Measurements from ENCODE around the gene NPDC1. TPM values are rescaled to one million over a fixed set of nuclear protein-coding genes. Genes with fewer than 3 reads are reported as not detected.

NPDC1 gene
- total RNA-seq, 1 donor from 2014 or later, result 61.1 TPM

DNA sequence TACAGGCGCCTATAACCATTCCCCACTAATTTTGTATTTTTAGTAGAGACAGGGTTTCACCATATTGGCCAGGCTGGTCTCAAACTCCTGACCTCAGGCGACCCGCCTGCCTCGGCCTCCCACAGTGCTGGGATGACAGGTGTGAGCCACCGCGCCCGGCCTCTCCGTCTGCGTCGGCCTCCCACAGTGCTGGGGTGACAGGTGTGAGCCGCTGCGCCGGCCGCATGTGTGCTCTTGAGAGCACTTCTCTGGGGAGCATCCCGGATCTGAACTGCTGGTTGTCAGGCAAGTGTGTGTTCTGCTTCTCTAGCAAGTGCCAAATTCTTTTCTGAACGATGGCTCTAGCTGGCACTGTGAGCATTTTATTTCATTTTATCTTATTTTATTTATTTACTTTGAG is 11.6 kb upstream of the NPDC1 start:
- Mint-ChIP-seq H3K27me3 (ENCODE audit: low read depth) (peaks cover 57% of the 10 kb centered on the region), H3K4me3 (no peak overlapping the region), H3K27ac (ENCODE audit: unreplicated experiment) (no peak overlapping the region), H3K4me1 (no peaks in the 10 kb centered on the region), H3K36me3 (ENCODE audit: low read depth) (no peaks in the 10 kb centered on the region), H3K9me3 (no peaks in the 10 kb centered on the region)
- DNase-seq (ENCODE audit: low read depth, low spot score), result no peak
- TF ChIP-seq, protein P1, sequence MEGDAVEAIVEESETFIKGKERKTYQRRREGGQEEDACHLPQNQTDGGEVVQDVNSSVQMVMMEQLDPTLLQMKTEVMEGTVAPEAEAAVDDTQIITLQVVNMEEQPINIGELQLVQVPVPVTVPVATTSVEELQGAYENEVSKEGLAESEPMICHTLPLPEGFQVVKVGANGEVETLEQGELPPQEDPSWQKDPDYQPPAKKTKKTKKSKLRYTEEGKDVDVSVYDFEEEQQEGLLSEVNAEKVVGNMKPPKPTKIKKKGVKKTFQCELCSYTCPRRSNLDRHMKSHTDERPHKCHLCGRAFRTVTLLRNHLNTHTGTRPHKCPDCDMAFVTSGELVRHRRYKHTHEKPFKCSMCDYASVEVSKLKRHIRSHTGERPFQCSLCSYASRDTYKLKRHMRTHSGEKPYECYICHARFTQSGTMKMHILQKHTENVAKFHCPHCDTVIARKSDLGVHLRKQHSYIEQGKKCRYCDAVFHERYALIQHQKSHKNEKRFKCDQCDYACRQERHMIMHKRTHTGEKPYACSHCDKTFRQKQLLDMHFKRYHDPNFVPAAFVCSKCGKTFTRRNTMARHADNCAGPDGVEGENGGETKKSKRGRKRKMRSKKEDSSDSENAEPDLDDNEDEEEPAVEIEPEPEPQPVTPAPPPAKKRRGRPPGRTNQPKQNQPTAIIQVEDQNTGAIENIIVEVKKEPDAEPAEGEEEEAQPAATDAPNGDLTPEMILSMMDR (conservative IDR thresholded peaks at IDR 0.05), result no peak

DNA sequence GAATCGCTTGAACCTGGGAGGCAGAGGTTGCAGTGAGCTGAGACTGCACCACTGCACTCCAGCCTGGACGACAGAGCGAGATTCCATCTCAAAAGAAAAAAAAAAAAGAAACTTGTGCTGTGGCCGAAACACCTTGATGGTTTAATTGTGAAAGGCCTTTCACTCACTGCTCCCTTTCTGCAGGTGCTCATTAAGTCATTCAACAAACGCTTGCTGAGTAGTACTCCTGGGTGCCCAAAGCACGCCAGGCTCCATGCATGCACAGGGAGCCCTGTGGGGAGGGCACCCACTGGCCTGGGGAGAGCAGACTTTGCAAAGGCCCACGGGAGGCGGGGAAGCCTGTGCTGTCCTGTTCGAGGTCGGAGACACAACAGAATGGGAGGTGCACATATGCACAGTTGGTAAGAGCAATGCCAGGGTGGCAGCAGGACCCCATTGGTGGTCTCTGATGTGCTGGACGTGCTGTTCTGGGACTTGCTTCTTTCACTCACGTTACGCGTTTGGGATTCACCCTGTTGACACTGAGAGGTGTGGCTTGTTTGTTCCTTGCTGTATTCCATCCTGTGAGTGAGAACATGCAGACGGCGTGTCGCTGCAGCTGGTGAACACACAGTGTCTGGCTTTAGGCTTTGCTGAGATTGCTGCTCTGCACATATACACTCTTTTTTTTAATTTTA is 10.9 kb upstream of the NPDC1 start:
- Mint-ChIP-seq H3K27ac (ENCODE audit: unreplicated experiment) (no peak overlapping the region), H3K27me3 (ENCODE audit: low read depth) (peaks cover 64% of the 10 kb centered on the region)

DNA sequence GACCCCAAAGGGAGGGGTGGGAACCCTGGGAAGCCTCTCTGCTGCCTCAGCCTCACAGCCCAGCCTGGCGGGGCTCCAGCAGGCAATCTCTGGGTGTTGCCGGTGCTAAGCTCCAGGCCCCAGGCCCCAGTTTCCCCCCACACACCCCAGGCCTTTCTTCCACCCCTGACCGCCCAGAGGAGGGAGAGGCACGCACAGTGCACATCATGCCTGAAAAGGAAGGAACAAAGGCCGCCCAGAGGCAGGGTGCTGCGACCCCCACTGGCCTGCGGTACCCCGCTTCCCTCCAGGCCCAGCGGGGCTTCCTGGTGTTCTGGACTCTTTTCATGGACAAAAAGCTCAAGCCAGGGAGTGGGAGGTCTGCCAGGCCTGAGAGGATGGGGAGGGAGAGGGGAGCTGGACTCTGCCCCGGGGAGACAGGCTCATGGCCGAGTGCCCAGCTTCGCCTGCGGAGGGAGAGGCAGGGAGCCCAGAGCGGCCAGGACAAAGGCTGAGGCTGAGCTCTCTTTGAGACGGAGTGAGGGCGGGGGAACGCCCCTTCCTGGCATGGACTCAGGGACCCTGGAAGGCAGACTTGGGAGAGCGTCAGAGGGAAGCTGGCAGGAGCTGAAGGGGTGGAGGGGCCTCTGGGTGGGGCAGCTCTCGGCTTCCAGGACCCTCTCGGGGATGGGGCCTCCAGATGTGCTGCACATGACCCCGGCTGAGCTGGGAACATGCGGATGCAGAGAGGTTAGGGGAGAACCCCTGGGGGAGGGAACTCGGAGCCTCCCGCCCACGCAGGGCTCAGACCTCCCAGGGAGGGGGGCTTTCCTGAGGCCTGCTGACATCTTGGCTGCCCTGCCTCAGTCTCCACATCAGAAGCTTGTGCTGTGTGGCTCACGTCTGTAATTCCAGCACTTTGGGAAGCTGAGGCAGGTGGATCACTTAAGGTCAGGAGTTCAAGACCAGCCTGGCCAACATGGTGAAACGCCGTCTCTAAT is 9.7 kb upstream of the NPDC1 start:
- H3K4me3 Mint-ChIP-seq, result no peak overlapping the region
- no peaks in the 10 kb centered on the region for H3K36me3 Mint-ChIP-seq (ENCODE audit: low read depth)
- no peak for DNase-seq (ENCODE audit: low read depth, low spot score)
- H3K4me1 Mint-ChIP-seq, result no peaks in the 10 kb centered on the region
- H3K27ac Mint-ChIP-seq (ENCODE audit: unreplicated experiment), result peak overlapping the region; percentile 27
- no peaks in the 10 kb centered on the region for H3K9me3 Mint-ChIP-seq
- H3K27me3 Mint-ChIP-seq (ENCODE audit: low read depth), result peaks cover 72% of the 10 kb centered on the region
- TF ChIP-seq, protein P1 (conservative IDR thresholded peaks at IDR 0.05), result no peak

More for the DNA sequence above, 10.9 kb upstream of the NPDC1 start:
- H3K4me1 Mint-ChIP-seq, result no peaks in the 10 kb centered on the region
- TF ChIP-seq, protein P1 (conservative IDR thresholded peaks at IDR 0.05), result no peak
- no peak overlapping the region for H3K4me3 Mint-ChIP-seq
- no peak for DNase-seq (ENCODE audit: low read depth, low spot score)
- H3K9me3 Mint-ChIP-seq, result no peaks in the 10 kb centered on the region
- H3K36me3 Mint-ChIP-seq (ENCODE audit: low read depth), result no peaks in the 10 kb centered on the region

DNA sequence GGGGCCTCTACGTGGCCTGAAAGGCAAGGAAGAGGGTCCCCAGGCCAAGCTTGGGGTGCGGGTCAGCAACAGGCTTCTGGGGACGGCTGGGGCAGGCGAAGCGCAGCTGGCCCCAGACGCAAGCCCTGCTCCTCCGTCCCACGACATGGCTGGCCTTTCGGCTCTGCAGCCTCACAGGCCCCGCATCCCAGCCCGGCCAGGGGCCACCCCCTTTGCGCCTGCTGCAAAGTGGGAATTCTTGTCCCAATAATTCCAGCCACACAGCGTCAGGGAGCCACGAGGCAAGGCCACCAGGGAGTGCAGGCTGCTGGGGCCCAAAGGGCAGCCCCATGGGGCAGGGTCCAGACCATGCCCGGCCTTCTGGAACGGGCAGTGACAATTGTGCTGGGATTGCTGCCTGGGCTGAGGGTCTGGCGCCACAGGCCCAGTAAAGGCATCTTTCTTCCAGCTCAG is 9.0 kb upstream of the NPDC1 start:
- no peak overlapping the region for H3K4me3 Mint-ChIP-seq
- peaks cover 76% of the 10 kb centered on the region for H3K27me3 Mint-ChIP-seq (ENCODE audit: low read depth)
- H3K36me3 Mint-ChIP-seq (ENCODE audit: low read depth), result no peaks in the 10 kb centered on the region
- no peak overlapping the region for H3K27ac Mint-ChIP-seq (ENCODE audit: unreplicated experiment)
- TF ChIP-seq, protein P1 (conservative IDR thresholded peaks at IDR 0.05), result no peak
- no peaks in the 10 kb centered on the region for H3K4me1 Mint-ChIP-seq
- DNase-seq (ENCODE audit: low read depth, low spot score), result no peak
- no peaks in the 10 kb centered on the region for H3K9me3 Mint-ChIP-seq

DNA sequence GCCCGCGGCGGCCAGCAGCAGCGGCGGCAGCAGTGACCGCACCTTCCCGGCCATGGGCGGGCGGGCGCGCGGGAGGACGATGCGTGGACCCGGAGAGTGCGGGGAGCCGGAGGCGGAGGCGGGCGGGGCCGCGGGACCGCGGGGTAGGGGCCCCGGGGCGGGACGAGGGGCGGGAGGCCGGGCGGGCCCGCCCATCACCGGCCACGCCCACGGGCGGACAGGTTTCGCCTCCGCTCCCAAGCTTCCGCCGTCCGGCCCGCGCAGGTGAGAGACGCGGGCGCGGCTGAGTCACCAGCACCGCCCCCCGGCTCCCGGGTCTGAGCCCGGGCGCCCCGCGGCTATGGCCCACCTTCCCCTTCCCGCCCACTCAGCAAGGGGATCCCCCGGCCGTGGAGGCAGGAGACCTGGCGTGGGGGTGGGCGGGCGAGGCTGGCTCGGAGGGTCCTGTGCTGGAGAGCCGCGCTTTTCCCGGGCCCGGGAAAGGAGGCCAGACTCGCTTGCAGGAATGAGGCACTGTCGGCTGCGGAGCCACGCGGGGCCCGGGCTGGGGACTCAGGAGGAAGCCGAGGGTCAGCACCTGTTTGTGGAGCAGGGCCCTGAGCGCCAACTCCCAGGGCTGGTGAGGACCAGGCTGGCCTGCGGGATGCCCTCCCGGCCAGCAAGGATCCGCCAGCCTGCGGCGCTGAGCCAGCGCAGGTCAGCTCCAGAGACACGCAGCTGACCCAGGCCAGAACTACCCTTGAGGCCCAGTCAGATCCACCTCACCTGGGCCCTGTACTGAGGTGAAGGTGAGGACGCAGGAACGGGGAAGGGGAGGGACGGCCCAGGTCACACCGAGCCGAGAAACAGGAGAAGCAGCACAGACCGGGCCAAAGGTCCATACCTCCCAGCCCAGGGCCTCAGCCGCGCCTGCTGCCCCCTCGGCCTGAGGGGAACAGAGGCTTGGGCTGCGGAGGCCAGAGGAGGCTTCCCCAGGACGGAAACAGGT is 8.3 kb upstream of the NPDC1 start, which contains the start of gene ENTPD2:
ENTPD2 (minus strand) TSS at position 118 of the 988 bp plus-strand sequence; CDS start at position 54, 64 bp downstream.
- TF ChIP-seq, protein P1 (conservative IDR thresholded peaks at IDR 0.05), result no peak
- Mint-ChIP-seq H3K36me3 (ENCODE audit: low read depth) (no peaks in the 10 kb centered on the region), H3K4me3 (no peak within 1 kb of the TSS), H3K9me3 (no peaks in the 10 kb centered on the region), H3K27ac (ENCODE audit: unreplicated experiment) (no peak within 1 kb of the TSS), H3K27me3 (ENCODE audit: low read depth) (peaks cover 84% of the 10 kb centered on the region), H3K4me1 (no peaks in the 10 kb centered on the region)
- DNase-seq (ENCODE audit: low read depth, low spot score), result no peak

Data from neural crest cell (in vitro differentiated cells).